ENCODE results near the gene IL21R. TPM values are rescaled to one million over a fixed set of nuclear protein-coding genes. Genes with fewer than 3 reads are reported as not detected.

Gene IL21R
- total and polyA plus RNA-seq, 12 donors, result 0.08 to 2.6 (median 0.42) TPM; not detected in 1

DNA sequence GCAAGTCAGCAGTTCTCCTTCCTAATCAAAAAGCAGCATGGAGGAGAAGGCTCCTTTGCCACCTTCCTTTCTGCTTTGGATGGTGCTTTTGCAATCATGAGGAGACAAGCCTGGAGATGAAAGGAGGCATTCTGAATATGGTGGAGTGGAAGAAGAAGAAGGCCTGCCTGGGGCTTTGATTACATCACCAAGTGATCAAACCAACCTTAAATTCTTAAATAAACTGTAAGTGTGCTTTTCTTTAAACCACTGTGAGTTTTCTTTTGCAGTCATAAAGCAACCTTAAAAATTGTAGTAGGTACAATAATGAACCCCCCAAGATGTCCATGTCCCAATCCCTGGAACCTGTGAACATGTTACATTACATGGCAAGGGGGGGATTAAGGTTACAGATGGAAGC lies 31.7 kb upstream of the IL21R start:
- no peaks in the 10 kb centered on the region for H3K9me3 ChIP-seq (replicated peaks in 1 of 3)

GRCh38 chr16:27373312-27373711 lies 28.7 kb upstream of the IL21R start:
- Histone ChIP-seq H3K9me3 (replicated peaks in 1 of 3) (no peaks in the 10 kb centered on the region), H3K27ac (no peak overlapping the region), H3K4me1 (replicated peaks in 1 of 2) (no peaks in the 10 kb centered on the region), H3K36me3 (replicated peaks in 1 of 2) (no peaks in the 10 kb centered on the region), H3K27me3 (no peaks in the 10 kb centered on the region), H3K4me3 (no peak overlapping the region)
- TF ChIP-seq POLR2A (IDR thresholded peaks at IDR 0.05) (no peak), CTCF (IDR thresholded peaks at IDR 0.05) (no peak)
- intact Hi-C loops (cut with DNase I), result loop anchor here (5.0 to 10.0 kb wide), 2 partner anchors 81 to 196 kb away; no protein-coding TSS in a partner anchor
- 86 to 90% (median 89%) methylated on average over 3 of the region's 3 CpGs for WGBS, 4 donors
- DNase-seq, result no peak

More for the DNA sequence above, 31.7 kb upstream of the IL21R start:
- TF ChIP-seq POLR2A (IDR thresholded peaks at IDR 0.05) (no peak), CTCF (IDR thresholded peaks at IDR 0.05) (no peak)
- Histone ChIP-seq H3K27ac (no peak overlapping the region), H3K27me3 (no peaks in the 10 kb centered on the region), H3K36me3 (replicated peaks in 1 of 2) (no peaks in the 10 kb centered on the region), H3K4me3 (no peak overlapping the region), H3K4me1 (replicated peaks in 1 of 2) (peaks cover 0 to 12% of the 10 kb centered on the region in 2 donors)
- intact Hi-C loops (cut with DNase I), result loop anchor here (5.0 to 10.0 kb wide), 2 partner anchors 84 to 193 kb away; no protein-coding TSS in a partner anchor
- peak in 1 of 7 donors; percentile 0 for DNase-seq

GRCh38 chr16:27374221-27374803 lies 27.7 kb upstream of the IL21R start:
- TF ChIP-seq CTCF (IDR thresholded peaks at IDR 0.05), result no peak
- TF ChIP-seq POLR2A (IDR thresholded peaks at IDR 0.05), result no peak
- no peaks in the 10 kb centered on the region for H3K4me1 ChIP-seq (replicated peaks in 1 of 2)
- H3K4me3 ChIP-seq, result no peak overlapping the region
- DNase-seq, result peak in 3 of 7 donors; percentile 15 to 41 (median 17)
- H3K27ac ChIP-seq, result peak overlapping the region in 2 of 5 donors; percentile 42
- intact Hi-C loops (cut with DNase I), result loop anchor here (5.0 to 10.0 kb wide), 2 partner anchors 80 to 197 kb away; no protein-coding TSS in a partner anchor
- 70 to 78% (median 75%) methylated on average over 8 of the region's 8 CpGs for WGBS, 4 donors
- H3K9me3 ChIP-seq (replicated peaks in 1 of 3), result no peaks in the 10 kb centered on the region
- H3K36me3 ChIP-seq (replicated peaks in 1 of 2), result no peaks in the 10 kb centered on the region
- no peaks in the 10 kb centered on the region for H3K27me3 ChIP-seq

GRCh38 chr16:27374804-27375425 lies 27.1 kb upstream of the IL21R start:
- Histone ChIP-seq H3K4me1 (replicated peaks in 1 of 2) (no peaks in the 10 kb centered on the region), H3K27me3 (no peaks in the 10 kb centered on the region), H3K9me3 (replicated peaks in 1 of 3) (no peaks in the 10 kb centered on the region), H3K4me3 (no peak overlapping the region), H3K27ac (peak overlapping the region in 2 of 5 donors; percentile 42), H3K36me3 (replicated peaks in 1 of 2) (no peaks in the 10 kb centered on the region)
- peak; percentile 53 to 84 (median 70) for DNase-seq
- intact Hi-C loops (cut with DNase I), result loop anchor here (5.0 to 10.0 kb wide), 2 partner anchors 80 to 198 kb away; no protein-coding TSS in a partner anchor
- WGBS, 4 donors, result 17 to 25% (median 23%) methylated on average over 7 to 9 of the region's 9 CpGs
- TF ChIP-seq POLR2A (IDR thresholded peaks at IDR 0.05) (no peak), CTCF (IDR thresholded peaks at IDR 0.05) (peak in 5 of 6 experiments; percentile 32 to 61 (median 52))

Data from adrenal gland (tissue), 12 donors.